Liver (tissue), 3 donors: ENCODE data around the gene ATP13A2.

Experiments
- RAD21 ChIP-seq, 2 donors: IDR thresholded peaks; 2 replicates each; pipeline ENCODE4 v1.6.1; 2016; ENCODE audit warnings: antibody characterized with exemption in 2 of 2, mild to moderate bottlenecking in 2 of 2
- TAF1 ChIP-seq: conservative IDR thresholded peaks from 2 replicates; pipeline ENCODE4 v1.6.1; 2016; ENCODE audit warnings: antibody characterized with exemption, mild to moderate bottlenecking
- TF ChIP-seq, protein P1 (sequence below): fragments of 150-350 bp; IDR thresholded peaks from 2 replicates; pipeline ENCODE4 v1.5.1; 2017; ENCODE audit warnings: improper control_type of control experiment, low read depth, low read length; ENCODE audit not compliant: missing input control
- TF ChIP-seq, protein P2 (sequence below): IDR thresholded peaks from 2 replicates; pipeline ENCODE4 v1.6.1; 2016; ENCODE audit warnings: antibody characterized with exemption, mild to moderate bottlenecking
- TF ChIP-seq, protein P3 (sequence below): IDR thresholded peaks from 2 replicates; pipeline ENCODE4 v1.6.1; 2016; ENCODE audit warnings: antibody characterized with exemption
- TF ChIP-seq, protein P4 (sequence below): IDR thresholded peaks from 2 replicates; pipeline ENCODE4 v1.6.1; 2016; ENCODE audit warnings: antibody characterized with exemption
- donor health status: healthy.
- donor health status: healthy.

DNA sequence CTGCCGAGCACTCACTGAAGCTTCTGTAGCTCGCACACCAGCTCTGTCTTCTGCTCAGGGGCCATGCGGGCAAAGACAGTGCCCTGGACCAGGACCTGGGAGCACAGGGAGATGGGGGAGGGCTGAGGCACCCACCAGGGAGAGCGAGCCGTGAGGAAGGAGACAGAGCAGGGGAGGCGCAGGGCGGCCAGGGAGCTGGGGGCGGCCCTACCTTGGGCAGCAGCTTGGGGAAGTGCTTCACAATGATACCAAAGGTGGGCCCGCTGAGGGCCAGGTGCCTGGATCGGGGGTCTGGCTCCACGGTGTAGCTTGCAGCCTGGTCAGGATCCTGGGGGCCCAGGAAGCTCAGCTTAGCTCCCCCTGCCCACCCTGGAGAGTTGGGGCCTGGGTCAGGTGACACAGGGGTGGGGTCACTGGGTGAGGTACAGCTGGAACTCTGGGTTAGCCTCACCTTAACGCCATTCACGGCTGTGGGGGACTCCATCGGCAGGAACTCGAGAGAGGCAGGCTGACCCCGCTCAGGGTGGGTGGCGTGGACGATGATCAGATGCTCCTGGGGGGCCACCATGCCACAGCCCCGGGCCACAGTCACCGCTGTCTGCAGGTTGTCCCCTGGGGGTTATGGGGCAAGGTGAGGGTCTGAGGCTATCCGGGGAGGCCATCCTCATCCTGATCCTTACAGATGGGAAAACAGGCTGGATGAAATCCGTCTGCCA, 21.9 kb downstream of the ATP13A2 start:
- TF ChIP-seq, protein P1, sequence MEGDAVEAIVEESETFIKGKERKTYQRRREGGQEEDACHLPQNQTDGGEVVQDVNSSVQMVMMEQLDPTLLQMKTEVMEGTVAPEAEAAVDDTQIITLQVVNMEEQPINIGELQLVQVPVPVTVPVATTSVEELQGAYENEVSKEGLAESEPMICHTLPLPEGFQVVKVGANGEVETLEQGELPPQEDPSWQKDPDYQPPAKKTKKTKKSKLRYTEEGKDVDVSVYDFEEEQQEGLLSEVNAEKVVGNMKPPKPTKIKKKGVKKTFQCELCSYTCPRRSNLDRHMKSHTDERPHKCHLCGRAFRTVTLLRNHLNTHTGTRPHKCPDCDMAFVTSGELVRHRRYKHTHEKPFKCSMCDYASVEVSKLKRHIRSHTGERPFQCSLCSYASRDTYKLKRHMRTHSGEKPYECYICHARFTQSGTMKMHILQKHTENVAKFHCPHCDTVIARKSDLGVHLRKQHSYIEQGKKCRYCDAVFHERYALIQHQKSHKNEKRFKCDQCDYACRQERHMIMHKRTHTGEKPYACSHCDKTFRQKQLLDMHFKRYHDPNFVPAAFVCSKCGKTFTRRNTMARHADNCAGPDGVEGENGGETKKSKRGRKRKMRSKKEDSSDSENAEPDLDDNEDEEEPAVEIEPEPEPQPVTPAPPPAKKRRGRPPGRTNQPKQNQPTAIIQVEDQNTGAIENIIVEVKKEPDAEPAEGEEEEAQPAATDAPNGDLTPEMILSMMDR: no peak
- TF ChIP-seq, protein P2, sequence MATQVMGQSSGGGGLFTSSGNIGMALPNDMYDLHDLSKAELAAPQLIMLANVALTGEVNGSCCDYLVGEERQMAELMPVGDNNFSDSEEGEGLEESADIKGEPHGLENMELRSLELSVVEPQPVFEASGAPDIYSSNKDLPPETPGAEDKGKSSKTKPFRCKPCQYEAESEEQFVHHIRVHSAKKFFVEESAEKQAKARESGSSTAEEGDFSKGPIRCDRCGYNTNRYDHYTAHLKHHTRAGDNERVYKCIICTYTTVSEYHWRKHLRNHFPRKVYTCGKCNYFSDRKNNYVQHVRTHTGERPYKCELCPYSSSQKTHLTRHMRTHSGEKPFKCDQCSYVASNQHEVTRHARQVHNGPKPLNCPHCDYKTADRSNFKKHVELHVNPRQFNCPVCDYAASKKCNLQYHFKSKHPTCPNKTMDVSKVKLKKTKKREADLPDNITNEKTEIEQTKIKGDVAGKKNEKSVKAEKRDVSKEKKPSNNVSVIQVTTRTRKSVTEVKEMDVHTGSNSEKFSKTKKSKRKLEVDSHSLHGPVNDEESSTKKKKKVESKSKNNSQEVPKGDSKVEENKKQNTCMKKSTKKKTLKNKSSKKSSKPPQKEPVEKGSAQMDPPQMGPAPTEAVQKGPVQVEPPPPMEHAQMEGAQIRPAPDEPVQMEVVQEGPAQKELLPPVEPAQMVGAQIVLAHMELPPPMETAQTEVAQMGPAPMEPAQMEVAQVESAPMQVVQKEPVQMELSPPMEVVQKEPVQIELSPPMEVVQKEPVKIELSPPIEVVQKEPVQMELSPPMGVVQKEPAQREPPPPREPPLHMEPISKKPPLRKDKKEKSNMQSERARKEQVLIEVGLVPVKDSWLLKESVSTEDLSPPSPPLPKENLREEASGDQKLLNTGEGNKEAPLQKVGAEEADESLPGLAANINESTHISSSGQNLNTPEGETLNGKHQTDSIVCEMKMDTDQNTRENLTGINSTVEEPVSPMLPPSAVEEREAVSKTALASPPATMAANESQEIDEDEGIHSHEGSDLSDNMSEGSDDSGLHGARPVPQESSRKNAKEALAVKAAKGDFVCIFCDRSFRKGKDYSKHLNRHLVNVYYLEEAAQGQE: no peak
- TF ChIP-seq RAD21 (IDR thresholded peaks at IDR 0.05) (no peak), TAF1 (no peak)
- TF ChIP-seq, protein P3, sequence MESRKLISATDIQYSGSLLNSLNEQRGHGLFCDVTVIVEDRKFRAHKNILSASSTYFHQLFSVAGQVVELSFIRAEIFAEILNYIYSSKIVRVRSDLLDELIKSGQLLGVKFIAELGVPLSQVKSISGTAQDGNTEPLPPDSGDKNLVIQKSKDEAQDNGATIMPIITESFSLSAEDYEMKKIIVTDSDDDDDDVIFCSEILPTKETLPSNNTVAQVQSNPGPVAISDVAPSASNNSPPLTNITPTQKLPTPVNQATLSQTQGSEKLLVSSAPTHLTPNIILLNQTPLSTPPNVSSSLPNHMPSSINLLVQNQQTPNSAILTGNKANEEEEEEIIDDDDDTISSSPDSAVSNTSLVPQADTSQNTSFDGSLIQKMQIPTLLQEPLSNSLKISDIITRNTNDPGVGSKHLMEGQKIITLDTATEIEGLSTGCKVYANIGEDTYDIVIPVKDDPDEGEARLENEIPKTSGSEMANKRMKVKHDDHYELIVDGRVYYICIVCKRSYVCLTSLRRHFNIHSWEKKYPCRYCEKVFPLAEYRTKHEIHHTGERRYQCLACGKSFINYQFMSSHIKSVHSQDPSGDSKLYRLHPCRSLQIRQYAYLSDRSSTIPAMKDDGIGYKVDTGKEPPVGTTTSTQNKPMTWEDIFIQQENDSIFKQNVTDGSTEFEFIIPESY: no peak
- TF ChIP-seq, protein P4, sequence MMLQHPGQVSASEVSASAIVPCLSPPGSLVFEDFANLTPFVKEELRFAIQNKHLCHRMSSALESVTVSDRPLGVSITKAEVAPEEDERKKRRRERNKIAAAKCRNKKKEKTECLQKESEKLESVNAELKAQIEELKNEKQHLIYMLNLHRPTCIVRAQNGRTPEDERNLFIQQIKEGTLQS: no peak
